ENCODE results near the gene DQX1. TPM values are rescaled to one million over a fixed set of nuclear protein-coding genes. Genes with fewer than 3 reads are reported as not detected.

The DQX1 gene
- total and polyA plus RNA-seq, 9 of the 15 experiments (the other 6 are each of a cell fraction or from before 2014, with no cell fraction given) = 0.04 to 0.38 (median 0.18) TPM; not detected in 1

DNA sequence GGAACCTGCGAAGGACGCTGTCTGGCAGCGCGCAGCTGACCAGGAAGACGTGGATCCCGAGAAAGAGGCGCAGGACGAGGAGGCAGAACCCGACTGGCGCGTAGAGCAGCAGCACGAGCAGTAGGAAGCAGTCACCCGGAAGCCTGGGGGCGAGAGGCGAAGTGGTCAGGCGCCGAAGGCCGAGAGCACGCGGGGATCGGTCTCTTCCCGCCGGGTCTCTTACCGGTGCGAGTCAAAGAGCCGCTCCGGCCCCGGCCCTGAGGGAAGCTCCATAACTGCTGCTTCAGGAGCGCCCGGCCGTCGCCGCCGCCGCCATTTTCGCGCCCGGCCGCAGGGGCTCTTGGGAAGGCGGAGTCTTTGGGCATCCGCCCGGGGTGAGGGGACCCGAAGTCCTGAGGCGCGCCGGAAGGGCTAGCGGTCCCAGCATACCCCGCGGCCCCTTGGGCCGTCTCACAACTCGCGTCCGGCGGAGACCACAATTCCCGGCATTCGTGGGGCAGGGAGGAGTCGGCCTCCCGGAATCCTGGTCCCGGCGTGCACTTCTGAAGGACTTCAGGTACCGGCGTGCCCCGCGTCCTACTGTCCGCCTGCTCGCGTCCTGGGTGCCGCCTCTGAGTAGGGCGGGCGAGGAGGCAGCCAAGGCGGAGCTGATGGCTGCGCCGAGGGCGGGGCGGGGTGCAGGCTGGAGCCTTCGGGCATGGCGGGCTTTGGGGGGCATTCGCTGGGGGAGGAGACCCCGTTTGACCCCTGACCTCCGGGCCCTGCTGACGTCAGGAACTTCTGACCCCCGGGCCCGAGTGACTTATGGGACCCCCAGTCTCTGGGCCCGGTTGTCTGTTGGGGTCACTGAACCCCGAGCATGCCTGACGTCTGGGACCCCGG lies 3.6 kb upstream of the DQX1 start, which contains the start of the genes AUP1 and HTRA2:
AUP1 (minus strand) TSS at position 350 of the 882 bp plus-strand sequence; CDS start at position 273, 77 bp downstream.
HTRA2 (plus strand) TSS at position 577 of the 882 bp plus-strand sequence; CDS start at position 651, 74 bp downstream.
- DNase-seq (ENCODE audit: extremely low read depth in 1 of 4, low spot score in 3 of 4) (peak; percentile 89 to 99 (median 95)), ATAC-seq (peak; percentile 94), FAIRE-seq (peak; percentile 96)
- Histone ChIP-seq H3K9ac (ENCODE audit: insufficient read depth in 1 of 2, low read depth in 2 of 2, low read length in 2 of 2) (peak within 1 kb of the TSS; percentile 95 to 97), H2AFZ (ENCODE audit: low read depth, low read length) (peak within 1 kb of the TSS; percentile 89), H3K9me3 (replicated peaks; ENCODE audit: control insufficient read depth, insufficient read depth, low read depth, low read length) (no peaks in the 10 kb centered on the region), H3K4me3 (peak within 1 kb of the TSS; percentile 96), H3K36me3 (ENCODE audit: control insufficient read depth, insufficient read depth, low read length) (peaks cover 65% of the 10 kb centered on the region), H3K4me2 (ENCODE audit: insufficient read depth, low read length) (peak within 1 kb of the TSS; percentile 97), H4K20me1 (replicated peaks; ENCODE audit: control insufficient read depth, insufficient read depth, low read length) (peaks cover 5% of the 10 kb centered on the region; the same call in 1 of the 2 replicates), H3K9me1 (ENCODE audit: control insufficient read depth, insufficient read depth, low read length) (peaks cover 3% of the 10 kb centered on the region), H3K79me2 (ENCODE audit: control insufficient read depth, insufficient read depth, low read length) (peaks cover 52% of the 10 kb centered on the region), H3K27me3 (ENCODE audit: control insufficient read depth in 2 of 2, insufficient read depth in 2 of 2, low read length in 2 of 2) (no peaks in the 10 kb centered on the region), H3K4me1 (replicated peaks in 1 of 2; ENCODE audit: control insufficient read depth in 2 of 2, insufficient read depth in 2 of 2, low read length in 2 of 2) (peaks cover 28 to 35% of the 10 kb centered on the region in 2 experiments), H3K27ac (ENCODE audit: extremely low read depth, low read depth, low read length) (peak within 1 kb of the TSS; percentile 94)
- ChIA-PET POLR2A (interaction anchor here (0.6 to 3.9 kb wide), 20 partner anchors 9 to 379 kb away, joined by 3 to 25 read pairs (median 4); partner anchors contain the start of genes CCDC142, MRPL53 and TTC31), CTCF (ENCODE audit: low intra/inter-chr PET ratio) (interaction anchor here (0.7 to 1.5 kb wide), 2 partner anchors 58 to 183 kb away, joined by 3 to 4 read pairs; no protein-coding TSS in a partner anchor)
- 1% methylated on average over 60 of the region's 87 CpGs for WGBS (ENCODE audit: insufficient coverage, low coverage, missing lambda C conversion rate)
- in situ Hi-C loops (cut with MboI) (no loop called here), intact Hi-C loops (cut with micrococcal nuclease) (loop anchor here (1.0 to 5.0 kb wide), 6 partner anchors 22 to 277 kb away; partner anchors contain the start of genes CCDC142, DOK1, PCGF1 and TTC31)
- no TSS peak for BruUV-seq (replicated peaks)
- TF ChIP-seq HDAC2 (IDR thresholded peaks at IDR 0.05) (peak; percentile 39; the same call in 1 of the 2 replicates), ZNF197 (CRISPR knock-in tag; IDR thresholded peaks at IDR 0.05; ENCODE audit: low read depth) (0 out of 2 replicates have a peak, but pooled peaks have one; percentile 79), HMGN3 (IDR thresholded peaks at IDR 0.05; ENCODE audit: borderline replicate concordance, extremely low read depth, insufficient read length, low read depth, low read length) (peak; percentile 79), ZNF217 (CRISPR knock-in tag; IDR thresholded peaks at IDR 0.05) (no peak), SIN3A (IDR thresholded peaks at IDR 0.05; ENCODE audit: borderline replicate concordance in 2 of 2, control insufficient read depth in 1 of 2, low read depth in 2 of 2, low read length in 2 of 2) (0 out of 4 replicates have a peak, but pooled peaks of 1 of the 2 experiments have one; percentile 45), TCF15 (CRISPR knock-in tag; IDR thresholded peaks at IDR 0.05) (no peak), SRSF1 (IDR thresholded peaks at IDR 0.05; ENCODE audit: low read depth, low read length) (no peak; the same call in 1 of the 2 replicates), SMAD1 (IDR thresholded peaks at IDR 0.05; ENCODE audit: low read depth, low read length, partially characterized antibody) (no peak), SMARCC2 (IDR thresholded peaks at IDR 0.05; ENCODE audit: low read depth) (no peak), FOXK2 (conservative IDR thresholded peaks at IDR 0.05 in 1 of 2, IDR thresholded peaks at IDR 0.05 in 1 of 2; ENCODE audit: low read depth in 2 of 2) (no peak; a peak in 1 of 4 replicates), SAFB (IDR thresholded peaks at IDR 0.05; ENCODE audit: borderline replicate concordance, low read depth, low read length) (no peak)
- TF ChIP-seq, protein P1, sequence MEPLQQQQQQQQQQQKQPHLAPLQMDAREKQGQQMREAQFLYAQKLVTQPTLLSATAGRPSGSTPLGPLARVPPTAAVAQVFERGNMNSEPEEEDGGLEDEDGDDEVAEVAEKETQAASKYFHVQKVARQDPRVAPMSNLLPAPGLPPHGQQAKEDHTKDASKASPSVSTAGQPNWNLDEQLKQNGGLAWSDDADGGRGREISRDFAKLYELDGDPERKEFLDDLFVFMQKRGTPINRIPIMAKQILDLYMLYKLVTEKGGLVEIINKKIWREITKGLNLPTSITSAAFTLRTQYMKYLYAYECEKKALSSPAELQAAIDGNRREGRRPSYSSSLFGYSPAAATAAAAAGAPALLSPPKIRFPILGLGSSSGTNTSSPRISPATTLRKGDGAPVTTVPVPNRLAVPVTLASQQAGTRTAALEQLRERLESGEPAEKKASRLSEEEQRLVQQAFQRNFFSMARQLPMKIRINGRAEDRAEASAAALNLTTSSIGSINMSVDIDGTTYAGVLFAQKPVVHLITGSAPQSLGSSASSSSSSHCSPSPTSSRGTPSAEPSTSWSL (CRISPR knock-in tag; IDR thresholded peaks at IDR 0.05; ENCODE audit: borderline replicate concordance) = no peak
- TF ChIP-seq, protein P2, sequence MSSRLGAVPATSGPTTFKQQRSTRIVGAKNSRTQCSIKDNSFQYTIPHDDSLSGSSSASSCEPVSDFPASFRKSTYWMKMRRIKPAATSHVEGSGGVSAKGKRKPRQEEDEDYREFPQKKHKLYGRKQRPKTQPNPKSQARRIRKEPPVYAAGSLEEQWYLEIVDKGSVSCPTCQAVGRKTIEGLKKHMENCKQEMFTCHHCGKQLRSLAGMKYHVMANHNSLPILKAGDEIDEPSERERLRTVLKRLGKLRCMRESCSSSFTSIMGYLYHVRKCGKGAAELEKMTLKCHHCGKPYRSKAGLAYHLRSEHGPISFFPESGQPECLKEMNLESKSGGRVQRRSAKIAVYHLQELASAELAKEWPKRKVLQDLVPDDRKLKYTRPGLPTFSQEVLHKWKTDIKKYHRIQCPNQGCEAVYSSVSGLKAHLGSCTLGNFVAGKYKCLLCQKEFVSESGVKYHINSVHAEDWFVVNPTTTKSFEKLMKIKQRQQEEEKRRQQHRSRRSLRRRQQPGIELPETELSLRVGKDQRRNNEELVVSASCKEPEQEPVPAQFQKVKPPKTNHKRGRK (tag; IDR thresholded peaks at IDR 0.05) = no peak
- TF ChIP-seq, protein P3, sequence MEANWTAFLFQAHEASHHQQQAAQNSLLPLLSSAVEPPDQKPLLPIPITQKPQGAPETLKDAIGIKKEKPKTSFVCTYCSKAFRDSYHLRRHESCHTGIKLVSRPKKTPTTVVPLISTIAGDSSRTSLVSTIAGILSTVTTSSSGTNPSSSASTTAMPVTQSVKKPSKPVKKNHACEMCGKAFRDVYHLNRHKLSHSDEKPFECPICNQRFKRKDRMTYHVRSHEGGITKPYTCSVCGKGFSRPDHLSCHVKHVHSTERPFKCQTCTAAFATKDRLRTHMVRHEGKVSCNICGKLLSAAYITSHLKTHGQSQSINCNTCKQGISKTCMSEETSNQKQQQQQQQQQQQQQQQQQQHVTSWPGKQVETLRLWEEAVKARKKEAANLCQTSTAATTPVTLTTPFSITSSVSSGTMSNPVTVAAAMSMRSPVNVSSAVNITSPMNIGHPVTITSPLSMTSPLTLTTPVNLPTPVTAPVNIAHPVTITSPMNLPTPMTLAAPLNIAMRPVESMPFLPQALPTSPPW (CRISPR knock-in tag; IDR thresholded peaks at IDR 0.05) = peak; percentile 81

Data from K562 (cell line).